ENCODE measurements around the gene FRG2.
"Not testable (repeated sequence)": the region's sequence is repeated elsewhere in the genome, so short reads cannot be mapped to it uniquely, and the experiment has no call there.

FRG2 gene

GRCh38 chr4:190016369-190017289 lies 10.4 kb downstream of the FRG2 start:
- DNase-seq (ENCODE audit: low read depth, low spot score), result no peak
- TF ChIP-seq SUZ12 (IDR thresholded peaks at IDR 0.05; ENCODE audit: extremely low read depth, insufficient read depth, insufficient read length) (no peak), YY1 (IDR thresholded peaks at IDR 0.05; ENCODE audit: insufficient read depth, insufficient read length) (no peak), ZNF274 (IDR thresholded peaks at IDR 0.05; ENCODE audit: low read depth, low read length) (no peak)
- Histone ChIP-seq H3K27me3 (ENCODE audit: insufficient read depth, insufficient read length) (peaks cover 93% of the 10 kb centered on the region), H3K4me1 (ENCODE audit: insufficient read depth, insufficient read length) (peaks cover 7% of the 10 kb centered on the region), H3K9me3 (ENCODE audit: insufficient read depth, low read length) (no peaks in the 10 kb centered on the region), H3K9ac (ENCODE audit: insufficient read length, low read depth) (no peak overlapping the region), H3K36me3 (ENCODE audit: insufficient read depth, insufficient read length, low read length) (no peaks in the 10 kb centered on the region), H3K4me3 (ENCODE audit: insufficient read length, low read depth) (no peak overlapping the region)

DNA sequence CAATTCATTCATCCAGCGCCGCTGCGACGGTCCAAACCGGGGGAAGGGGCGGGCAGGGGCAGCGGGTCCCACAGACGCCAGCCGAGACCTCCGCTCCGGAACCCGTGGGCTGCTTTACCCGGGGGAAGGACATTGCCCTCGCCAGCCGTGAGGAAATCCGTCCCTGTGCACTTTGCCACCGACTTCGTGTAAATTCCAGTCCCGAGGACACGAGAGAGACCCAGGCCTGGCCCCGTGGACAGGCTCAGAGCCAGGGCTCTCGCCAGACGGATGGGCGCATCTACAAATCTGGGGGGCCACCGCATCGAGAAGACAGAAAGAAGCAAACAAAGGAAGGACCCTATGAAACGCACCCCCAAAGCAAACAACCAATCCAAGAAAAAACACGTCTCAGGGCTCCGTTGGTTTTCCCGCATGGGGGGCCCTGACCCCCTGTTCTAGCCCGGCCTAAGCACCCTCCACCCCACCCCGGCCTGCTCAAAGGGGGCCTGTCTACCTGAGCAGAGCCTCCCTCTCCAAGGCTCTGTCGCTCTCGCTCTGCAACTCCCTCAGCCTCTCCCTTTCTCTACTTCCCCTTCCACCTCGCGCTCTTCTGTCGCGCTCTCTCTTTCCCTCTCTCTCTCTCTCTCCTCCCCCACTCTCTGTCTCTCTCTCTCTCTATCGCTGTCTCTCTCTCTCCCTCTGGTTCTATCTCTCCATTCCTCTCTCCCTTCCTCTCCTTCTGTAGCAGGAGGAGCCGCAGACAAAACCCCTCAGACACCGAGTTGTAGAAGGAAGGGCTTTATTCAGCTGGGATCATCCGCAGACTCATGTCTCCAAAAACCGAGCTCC lies 11.3 kb downstream of the FRG2 start:
- H3K9me3 ChIP-seq (ENCODE audit: insufficient read depth, low read length), result no peaks in the 10 kb centered on the region
- H3K27me3 ChIP-seq (ENCODE audit: insufficient read depth, insufficient read length), result peaks cover 88% of the 10 kb centered on the region
- no peaks in the 10 kb centered on the region for H3K36me3 ChIP-seq (ENCODE audit: insufficient read depth, insufficient read length, low read length)
- H3K4me1 ChIP-seq (ENCODE audit: insufficient read depth, insufficient read length), result peaks cover 6% of the 10 kb centered on the region
- peak overlapping the region; percentile 46 for H3K4me3 ChIP-seq (ENCODE audit: insufficient read length, low read depth)
- peak overlapping the region; percentile 42 for H3K9ac ChIP-seq (ENCODE audit: insufficient read length, low read depth)
- DNase-seq (ENCODE audit: low read depth, low spot score), result no peak
- no peak for TF ChIP-seq SUZ12 (IDR thresholded peaks at IDR 0.05; ENCODE audit: extremely low read depth, insufficient read depth, insufficient read length)
- TF ChIP-seq YY1 (IDR thresholded peaks at IDR 0.05; ENCODE audit: insufficient read depth, insufficient read length), result no peak
- TF ChIP-seq ZNF274 (IDR thresholded peaks at IDR 0.05; ENCODE audit: low read depth, low read length), result no peak

GRCh38 chr4:190014771-190015537 lies 12.1 kb downstream of the FRG2 start:
- Histone ChIP-seq H3K36me3 (ENCODE audit: insufficient read depth, insufficient read length, low read length) (no peaks in the 10 kb centered on the region), H3K9ac (ENCODE audit: insufficient read length, low read depth) (peak overlapping the region; percentile 42), H3K27me3 (ENCODE audit: insufficient read depth, insufficient read length) (peaks cover 80% of the 10 kb centered on the region), H3K9me3 (ENCODE audit: insufficient read depth, low read length) (no peaks in the 10 kb centered on the region), H3K4me3 (ENCODE audit: insufficient read length, low read depth) (peak overlapping the region; percentile 46), H3K4me1 (ENCODE audit: insufficient read depth, insufficient read length) (peaks cover 4% of the 10 kb centered on the region)
- no peak for DNase-seq (ENCODE audit: low read depth, low spot score)
- no peak for TF ChIP-seq ZNF274 (IDR thresholded peaks at IDR 0.05; ENCODE audit: low read depth, low read length)
- TF ChIP-seq SUZ12 (IDR thresholded peaks at IDR 0.05; ENCODE audit: extremely low read depth, insufficient read depth, insufficient read length), result no peak
- no peak for TF ChIP-seq YY1 (IDR thresholded peaks at IDR 0.05; ENCODE audit: insufficient read depth, insufficient read length)

DNA sequence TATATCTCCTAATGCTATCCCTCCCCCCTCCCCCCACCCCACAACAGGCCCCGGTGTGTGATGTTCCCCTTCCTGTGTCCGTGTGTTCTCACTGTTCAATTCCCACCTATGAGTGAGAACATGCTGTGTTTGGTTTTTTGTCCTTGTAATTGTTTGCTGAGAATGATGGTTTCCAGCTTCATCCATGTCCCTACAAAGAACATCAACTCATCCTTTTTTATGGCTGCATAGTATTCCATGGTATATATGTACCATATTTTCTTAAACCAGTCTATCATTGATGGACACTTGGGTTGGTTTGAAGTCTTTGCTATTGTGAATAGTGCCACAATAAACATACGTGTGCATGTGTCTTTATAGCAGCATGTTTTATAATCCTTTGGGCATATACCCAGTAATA lies 37.1 kb downstream of the FRG2 start:
- not testable (repeated sequence) for H3K9me3 ChIP-seq (ENCODE audit: insufficient read depth, low read length); H3K4me3 ChIP-seq (ENCODE audit: insufficient read length, low read depth); H3K9ac ChIP-seq (ENCODE audit: insufficient read length, low read depth); H3K27me3 ChIP-seq (ENCODE audit: insufficient read depth, insufficient read length); H3K36me3 ChIP-seq (ENCODE audit: insufficient read depth, insufficient read length, low read length); DNase-seq (ENCODE audit: low read depth, low spot score); H3K4me1 ChIP-seq (ENCODE audit: insufficient read depth, insufficient read length)

DNA sequence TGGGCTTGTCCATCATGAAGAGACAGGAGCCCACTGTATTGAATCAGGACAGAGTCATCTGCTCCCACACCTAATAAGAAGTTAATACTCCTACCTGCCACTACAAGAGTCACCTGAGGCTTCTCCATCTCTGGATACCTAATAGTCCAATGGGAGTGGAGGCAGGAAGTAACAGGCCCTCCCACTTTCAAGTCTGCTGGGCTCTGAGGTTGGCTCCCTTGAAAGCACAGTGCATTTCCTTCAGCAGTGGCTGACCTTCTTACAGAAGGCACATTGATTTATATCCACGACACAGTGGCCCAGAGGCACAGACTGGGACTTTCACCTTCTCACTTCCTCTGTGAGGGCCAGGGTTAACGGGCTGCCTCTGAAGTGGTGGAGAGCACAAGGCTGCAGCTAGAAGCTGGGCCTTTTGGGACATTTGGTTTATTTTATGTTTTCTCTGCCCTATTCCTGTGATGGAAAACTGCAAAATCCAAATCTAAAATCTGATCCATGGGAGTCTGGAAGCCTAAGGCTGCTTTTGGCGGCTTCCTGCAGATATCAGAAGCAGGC lies 38.1 kb downstream of the FRG2 start:
- H3K9me3 ChIP-seq (ENCODE audit: insufficient read depth, low read length), result no peaks in the 10 kb centered on the region
- no peak overlapping the region for H3K9ac ChIP-seq (ENCODE audit: insufficient read length, low read depth)
- TF ChIP-seq YY1 (IDR thresholded peaks at IDR 0.05; ENCODE audit: insufficient read depth, insufficient read length), result no peak
- H3K4me3 ChIP-seq (ENCODE audit: insufficient read length, low read depth), result no peak overlapping the region
- H3K27me3 ChIP-seq (ENCODE audit: insufficient read depth, insufficient read length), result no peaks in the 10 kb centered on the region
- H3K4me1 ChIP-seq (ENCODE audit: insufficient read depth, insufficient read length), result no peaks in the 10 kb centered on the region
- H3K36me3 ChIP-seq (ENCODE audit: insufficient read depth, insufficient read length, low read length), result no peaks in the 10 kb centered on the region
- DNase-seq (ENCODE audit: low read depth, low spot score), result no peak

DNA sequence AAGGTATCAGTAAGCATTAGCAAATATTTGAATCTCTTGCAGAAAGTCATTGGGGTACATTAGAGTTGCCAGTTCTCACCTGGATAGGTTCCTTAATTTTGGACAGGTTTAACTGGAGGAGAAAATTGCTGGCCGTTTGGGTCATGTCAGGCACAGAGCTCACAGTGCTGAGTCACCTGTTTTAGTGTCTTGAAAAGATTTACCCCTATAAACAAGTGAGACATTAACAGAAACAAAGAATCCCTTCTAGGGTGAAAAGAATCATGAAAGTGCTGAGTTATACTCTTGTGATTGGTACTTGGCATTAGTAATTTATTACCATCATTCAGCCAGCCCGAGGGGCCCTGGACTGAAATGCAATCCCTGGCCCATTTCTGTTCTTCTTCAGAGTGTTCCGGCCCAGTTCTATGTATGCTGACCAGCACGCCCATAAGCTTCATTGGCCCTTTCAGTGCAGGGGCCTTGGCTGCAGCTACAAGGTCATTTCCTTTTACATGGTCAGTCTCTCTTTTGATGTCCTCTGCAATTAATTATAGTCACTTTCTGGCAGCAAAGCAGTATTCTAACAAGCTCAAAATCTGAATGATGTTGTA lies 41.3 kb downstream of the FRG2 start:
- not testable (repeated sequence) for H3K36me3 ChIP-seq (ENCODE audit: insufficient read depth, insufficient read length, low read length); H3K27me3 ChIP-seq (ENCODE audit: insufficient read depth, insufficient read length); H3K4me1 ChIP-seq (ENCODE audit: insufficient read depth, insufficient read length); H3K4me3 ChIP-seq (ENCODE audit: insufficient read length, low read depth); H3K9ac ChIP-seq (ENCODE audit: insufficient read length, low read depth); DNase-seq (ENCODE audit: low read depth, low spot score); H3K9me3 ChIP-seq (ENCODE audit: insufficient read depth, low read length)

GRCh38 chr4:189984661-189985060 lies 42.4 kb downstream of the FRG2 start:
- not testable (repeated sequence) for H3K9ac ChIP-seq (ENCODE audit: insufficient read length, low read depth); H3K4me3 ChIP-seq (ENCODE audit: insufficient read length, low read depth); H3K36me3 ChIP-seq (ENCODE audit: insufficient read depth, insufficient read length, low read length); H3K4me1 ChIP-seq (ENCODE audit: insufficient read depth, insufficient read length); H3K27me3 ChIP-seq (ENCODE audit: insufficient read depth, insufficient read length); H3K9me3 ChIP-seq (ENCODE audit: insufficient read depth, low read length); DNase-seq (ENCODE audit: low read depth, low spot score)

- H3K27me3 ChIP-seq (ENCODE audit: insufficient read depth, insufficient read length); H3K9ac ChIP-seq (ENCODE audit: insufficient read length, low read depth); DNase-seq (ENCODE audit: low read depth, low spot score); H3K4me3 ChIP-seq (ENCODE audit: insufficient read length, low read depth); H3K9me3 ChIP-seq (ENCODE audit: insufficient read depth, low read length); H3K36me3 ChIP-seq (ENCODE audit: insufficient read depth, insufficient read length, low read length); H3K4me1 ChIP-seq (ENCODE audit: insufficient read depth, insufficient read length): not testable (repeated sequence)
These were observed 43.0 kb downstream of the FRG2 start for GRCh38 chr4:189983916-189984526.

Measured in NT2/D1 (cell line).